Measurements from ENCODE around the gene ASXL1. TPM values are rescaled to one million over a fixed set of nuclear protein-coding genes. Genes with fewer than 3 reads are reported as not detected.

ASXL1 gene
- total and polyA plus RNA-seq, 10 of the 15 experiments (the other 5 are each of a cell fraction or from before 2014, with no cell fraction given), result 11.0 to 87.6 (median 56.8) TPM

- in situ Hi-C loops (cut with MboI) (no loop called here), intact Hi-C loops (cut with micrococcal nuclease; ENCODE audit: unreplicated experiment) (no loop called here)
- FAIRE-seq (no peak), ATAC-seq (no peak), DNase-seq (ENCODE audit: low read depth, low spot score) (no peak)
- Histone ChIP-seq H3K4me3 (no peak overlapping the region), H3K9ac (ENCODE audit: control insufficient read depth, insufficient read depth, low read length) (no peak overlapping the region), H2AFZ (ENCODE audit: control insufficient read depth, low read depth, low read length) (no peak overlapping the region), H3K4me1 (ENCODE audit: control insufficient read depth, insufficient read depth, low read length) (no peaks in the 10 kb centered on the region), H3K27ac (ENCODE audit: control insufficient read depth, insufficient read depth) (no peak overlapping the region), H4K20me1 (ENCODE audit: control insufficient read depth, insufficient read depth) (no peaks in the 10 kb centered on the region), H3K79me2 (ENCODE audit: control insufficient read depth, insufficient read depth, low read length) (no peaks in the 10 kb centered on the region), H3K36me3 (ENCODE audit: control insufficient read depth in 2 of 2, insufficient read depth in 2 of 2, low read length in 1 of 2) (peaks cover 0 to 1% of the 10 kb centered on the region in 2 experiments; a peak in 2 of 4 replicates), H3K27me3 (replicated peaks in 1 of 2; ENCODE audit: control insufficient read depth in 2 of 2, insufficient read depth in 2 of 2, low read length in 1 of 2) (no peaks in the 10 kb centered on the region), H3K9me3 (replicated peaks; ENCODE audit: control insufficient read depth, insufficient read depth, low read length) (no peaks in the 10 kb centered on the region), H3K4me2 (ENCODE audit: control insufficient read depth, insufficient read depth) (no peak overlapping the region)
- WGBS (ENCODE audit: insufficient coverage, insufficient replicate concordance, low lambda C conversion rate, missing lambda C conversion rate), result 84% methylated on average over 11 of the region's 13 CpGs
- ChIA-PET SMC1A (ENCODE audit: uncharacterized antibody, unreplicated experiment) (no interaction called here), RAD21 (ENCODE audit: unreplicated experiment) (no interaction called here), POLR2A (no interaction called here), CTCF (interaction anchor here (0.6 kb wide), 1 partner anchor 33 kb away, joined by 3 read pairs; no protein-coding TSS in a partner anchor)
- BruUV-seq (replicated peaks), result no TSS peak
- TF ChIP-seq SUPT20H (IDR thresholded peaks at IDR 0.05; ENCODE audit: borderline replicate concordance, control insufficient read depth, low read depth, low read length) (no peak), MYC (IDR thresholded peaks at IDR 0.05; ENCODE audit: insufficient read depth, insufficient read length, insufficient replicate concordance, low read length, severe bottlenecking) (no peak), ZBTB11 (CRISPR knock-in tag; IDR thresholded peaks at IDR 0.05) (no peak), IKZF2 (IDR thresholded peaks at IDR 0.05) (no peak), NKRF (conservative IDR thresholded peaks at IDR 0.05) (no peak), ZBTB4 (CRISPR knock-in tag; IDR thresholded peaks at IDR 0.05) (no peak), CREM (IDR thresholded peaks at IDR 0.05; ENCODE audit: low read depth) (no peak), SMAD1 (IDR thresholded peaks at IDR 0.05; ENCODE audit: low read depth, partially characterized antibody) (no peak), EZH2 (IDR thresholded peaks at IDR 0.05; ENCODE audit: borderline replicate concordance, control insufficient read depth, low read depth, low read length) (no peak), MTA2 (IDR thresholded peaks at IDR 0.05; ENCODE audit: low read depth) (no peak), CEBPB (IDR thresholded peaks at IDR 0.05; ENCODE audit: borderline replicate concordance in 1 of 2, low read depth in 2 of 2, low read length in 2 of 2) (no peak), SMC3 (IDR thresholded peaks at IDR 0.05; ENCODE audit: borderline replicate concordance, low read length) (no peak)
Observed at GRCh38 chr20:32448306-32449056, 90.3 kb downstream of the ASXL1 start.
